ENCODE results near the gene PRR33. TPM values are rescaled to one million over a fixed set of nuclear protein-coding genes. Genes with fewer than 3 reads are reported as not detected.

PRR33 gene
- total and polyA plus RNA-seq, 2 experiments from 2014 or later: 0.29 TPM; not detected in 1

DNA sequence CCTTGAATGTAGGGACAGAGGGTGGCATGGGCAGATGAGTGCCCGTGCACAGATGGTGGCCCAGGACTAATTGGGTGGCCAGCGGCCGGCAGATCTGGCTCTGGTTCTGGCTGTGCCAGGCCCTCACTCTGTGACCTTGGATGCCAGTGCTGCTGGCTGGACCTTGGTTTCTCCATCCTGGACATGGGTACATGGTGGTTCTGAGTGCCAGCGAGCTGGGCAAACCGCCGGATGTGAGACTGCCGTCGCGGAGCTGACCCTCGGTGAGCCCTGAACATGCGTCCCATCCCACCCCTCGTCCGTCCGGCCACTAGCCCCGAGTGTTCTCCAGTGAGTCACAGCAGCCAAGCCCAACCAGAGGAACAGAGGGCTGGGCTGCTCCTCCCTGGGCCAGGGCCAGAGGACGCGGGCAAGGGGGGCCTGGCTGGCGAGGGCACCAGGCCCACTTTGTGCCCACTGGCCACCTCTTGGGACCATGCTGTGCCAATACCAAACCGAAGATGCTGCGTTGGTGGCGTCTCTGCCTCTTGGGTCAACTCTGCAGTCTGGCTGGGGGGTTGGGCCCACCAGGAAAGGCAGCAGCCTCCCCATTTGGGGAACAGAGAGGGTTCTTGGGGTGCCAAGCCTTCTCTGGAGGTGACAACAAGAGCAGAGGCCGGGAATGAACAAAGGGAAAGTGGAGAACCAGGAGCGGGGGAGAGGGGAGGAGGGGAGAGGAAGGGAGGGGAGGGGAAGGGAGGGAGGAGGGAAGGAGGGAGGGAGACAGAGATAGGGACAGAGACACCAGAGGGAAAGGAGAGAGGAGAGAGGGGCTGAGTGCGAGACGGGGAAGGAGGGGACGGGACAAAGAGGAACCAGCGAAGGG lies 28.1 kb downstream of the PRR33 start:
- TF ChIP-seq EZH2 (IDR thresholded peaks at IDR 0.05; ENCODE audit: borderline replicate concordance): no peak
- TF ChIP-seq EZH2phosphoT487 (IDR thresholded peaks at IDR 0.05; ENCODE audit: low read depth, severe bottlenecking, unreplicated experiment): no peak
- TF ChIP-seq, protein P1, sequence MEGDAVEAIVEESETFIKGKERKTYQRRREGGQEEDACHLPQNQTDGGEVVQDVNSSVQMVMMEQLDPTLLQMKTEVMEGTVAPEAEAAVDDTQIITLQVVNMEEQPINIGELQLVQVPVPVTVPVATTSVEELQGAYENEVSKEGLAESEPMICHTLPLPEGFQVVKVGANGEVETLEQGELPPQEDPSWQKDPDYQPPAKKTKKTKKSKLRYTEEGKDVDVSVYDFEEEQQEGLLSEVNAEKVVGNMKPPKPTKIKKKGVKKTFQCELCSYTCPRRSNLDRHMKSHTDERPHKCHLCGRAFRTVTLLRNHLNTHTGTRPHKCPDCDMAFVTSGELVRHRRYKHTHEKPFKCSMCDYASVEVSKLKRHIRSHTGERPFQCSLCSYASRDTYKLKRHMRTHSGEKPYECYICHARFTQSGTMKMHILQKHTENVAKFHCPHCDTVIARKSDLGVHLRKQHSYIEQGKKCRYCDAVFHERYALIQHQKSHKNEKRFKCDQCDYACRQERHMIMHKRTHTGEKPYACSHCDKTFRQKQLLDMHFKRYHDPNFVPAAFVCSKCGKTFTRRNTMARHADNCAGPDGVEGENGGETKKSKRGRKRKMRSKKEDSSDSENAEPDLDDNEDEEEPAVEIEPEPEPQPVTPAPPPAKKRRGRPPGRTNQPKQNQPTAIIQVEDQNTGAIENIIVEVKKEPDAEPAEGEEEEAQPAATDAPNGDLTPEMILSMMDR (IDR thresholded peaks at IDR 0.05; ENCODE audit: poor library complexity): no peak
- Histone ChIP-seq H4K20me1 (ENCODE audit: insufficient read depth, poor library complexity, severe bottlenecking) (no peaks in the 10 kb centered on the region), H3K4me1 (ENCODE audit: insufficient read depth) (peaks cover 18% of the 10 kb centered on the region), H3K27ac (peak overlapping the region; percentile 77), H3K9me3 (ENCODE audit: low read depth) (no peaks in the 10 kb centered on the region), H3K4me2 (peak overlapping the region; percentile 58), H3K9me2 (replicated peaks; ENCODE audit: insufficient read depth) (no peaks in the 10 kb centered on the region), H3K27me3 (no peaks in the 10 kb centered on the region), H2AFZ (no peak overlapping the region), H3K4me3 (no peak overlapping the region), H3K79me2 (no peaks in the 10 kb centered on the region), H3K36me3 (replicated peaks; ENCODE audit: insufficient read depth, low read depth) (no peaks in the 10 kb centered on the region)
- WGBS (ENCODE audit: low lambda C conversion rate, missing lambda C conversion rate): 52% methylated on average over 23 of the region's 27 CpGs
- peak; percentile 64 for DNase-seq (ENCODE audit: low spot score)

DNA sequence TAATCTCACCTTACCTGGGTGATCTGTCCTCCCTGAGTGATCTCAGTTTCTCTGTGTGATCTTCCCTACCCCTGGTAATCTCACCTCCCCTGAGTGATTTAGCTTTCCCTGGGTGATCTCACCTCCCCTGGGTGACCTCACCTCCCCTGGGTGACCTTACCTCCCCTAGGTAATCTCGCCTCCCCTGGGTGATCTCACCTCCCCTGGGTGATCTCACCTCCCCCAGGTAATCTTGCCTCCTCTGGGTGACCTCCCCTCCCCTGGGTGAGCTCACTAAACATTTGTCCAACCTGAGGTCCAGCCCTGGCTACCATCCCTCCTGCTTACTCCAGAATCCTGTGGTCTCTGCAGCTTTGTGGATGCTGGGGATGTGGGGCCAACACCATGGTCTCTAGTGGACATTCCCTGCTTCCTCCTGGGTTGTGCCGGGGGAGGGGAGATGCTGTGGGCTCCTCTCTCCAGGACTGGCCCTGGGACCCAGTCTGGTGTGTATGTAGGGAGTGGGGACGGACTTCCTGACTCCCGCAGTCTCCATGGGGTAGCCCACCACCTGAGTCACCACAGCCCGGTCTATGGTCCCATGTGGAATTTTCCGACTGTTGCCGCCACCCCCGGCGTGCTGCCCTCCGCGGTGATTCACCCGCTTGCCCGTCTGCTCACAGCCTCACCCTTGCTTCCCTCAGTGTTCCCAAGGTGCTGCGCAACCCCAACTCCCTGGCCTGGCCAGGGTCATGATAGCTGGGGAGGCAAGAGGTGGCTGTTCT lies 28.9 kb downstream of the PRR33 start:
- no peaks in the 10 kb centered on the region for H3K9me3 ChIP-seq (ENCODE audit: low read depth)
- no peaks in the 10 kb centered on the region for H3K36me3 ChIP-seq (replicated peaks; ENCODE audit: insufficient read depth, low read depth)
- H3K27me3 ChIP-seq: no peaks in the 10 kb centered on the region
- no peak overlapping the region for H2AFZ ChIP-seq
- H3K4me2 ChIP-seq: no peak overlapping the region
- H3K4me1 ChIP-seq (ENCODE audit: insufficient read depth): peaks cover 18% of the 10 kb centered on the region
- no peaks in the 10 kb centered on the region for H3K79me2 ChIP-seq
- WGBS (ENCODE audit: low lambda C conversion rate, missing lambda C conversion rate): 91% methylated on average over 14 of the region's 14 CpGs
- no peak overlapping the region for H3K4me3 ChIP-seq
- DNase-seq (ENCODE audit: low spot score): no peak
- H3K9me2 ChIP-seq (replicated peaks; ENCODE audit: insufficient read depth): no peaks in the 10 kb centered on the region
- TF ChIP-seq, protein P1 (IDR thresholded peaks at IDR 0.05; ENCODE audit: poor library complexity): no peak
- TF ChIP-seq EZH2 (IDR thresholded peaks at IDR 0.05; ENCODE audit: borderline replicate concordance) (no peak), EZH2phosphoT487 (IDR thresholded peaks at IDR 0.05; ENCODE audit: low read depth, severe bottlenecking, unreplicated experiment) (no peak)
- H4K20me1 ChIP-seq (ENCODE audit: insufficient read depth, poor library complexity, severe bottlenecking): no peaks in the 10 kb centered on the region
- H3K27ac ChIP-seq: no peak overlapping the region

DNA sequence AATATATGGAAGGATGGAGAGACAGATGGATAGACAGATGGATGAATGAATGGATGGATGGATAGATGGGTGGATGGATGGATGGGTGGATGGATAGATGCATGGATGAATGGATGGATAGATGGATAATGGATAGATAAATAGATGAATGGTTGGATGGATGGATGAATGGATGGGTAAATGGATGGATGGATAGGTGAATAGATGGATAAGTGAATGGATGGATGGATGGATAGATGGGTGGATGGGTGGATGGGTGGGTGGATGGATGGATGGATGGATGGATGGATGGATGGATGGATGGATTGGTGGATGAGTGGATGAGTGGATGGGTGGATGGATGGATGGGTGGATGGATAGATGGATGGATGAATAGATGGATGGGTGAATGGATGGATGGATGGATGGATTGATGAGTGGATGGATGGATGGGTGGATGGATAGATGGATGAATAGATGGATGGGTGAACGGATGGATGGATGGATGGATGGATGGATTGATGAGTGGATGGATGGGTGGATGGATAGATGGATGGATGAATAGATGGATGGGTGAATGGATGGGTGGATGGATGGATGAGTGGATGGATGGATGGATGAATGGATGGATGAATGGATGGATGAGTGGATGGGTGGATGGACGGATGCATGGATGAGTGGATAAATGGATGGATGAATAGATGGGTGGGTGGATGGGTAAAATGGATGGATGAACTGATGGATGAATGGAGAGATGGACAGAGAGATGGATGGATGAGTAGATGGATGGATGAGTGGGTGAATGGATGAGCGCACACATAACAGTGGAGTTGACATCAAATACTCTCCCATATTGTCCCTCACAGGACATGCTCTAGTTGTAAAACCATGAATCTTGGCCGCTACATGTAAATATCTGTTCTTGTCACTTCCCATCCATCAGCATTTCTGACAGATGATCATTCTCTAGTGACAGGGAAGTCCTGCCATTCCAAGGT lies 30.0 kb downstream of the PRR33 start:
- TF ChIP-seq EZH2 (IDR thresholded peaks at IDR 0.05; ENCODE audit: borderline replicate concordance): no peak
- TF ChIP-seq, protein P1 (IDR thresholded peaks at IDR 0.05; ENCODE audit: poor library complexity): no peak
- no peak for TF ChIP-seq EZH2phosphoT487 (IDR thresholded peaks at IDR 0.05; ENCODE audit: low read depth, severe bottlenecking, unreplicated experiment)
- no peak overlapping the region for H3K27ac ChIP-seq
- H3K27me3 ChIP-seq: no peaks in the 10 kb centered on the region
- 91% methylated on average over 4 of the region's 4 CpGs for WGBS (ENCODE audit: low lambda C conversion rate, missing lambda C conversion rate)
- no peak overlapping the region for H2AFZ ChIP-seq
- no peak overlapping the region for H3K4me2 ChIP-seq
- no peak overlapping the region for H3K4me3 ChIP-seq
- H4K20me1 ChIP-seq (ENCODE audit: insufficient read depth, poor library complexity, severe bottlenecking): no peaks in the 10 kb centered on the region
- H3K79me2 ChIP-seq: no peaks in the 10 kb centered on the region
- H3K9me2 ChIP-seq (replicated peaks; ENCODE audit: insufficient read depth): no peaks in the 10 kb centered on the region
- peaks cover 18% of the 10 kb centered on the region for H3K4me1 ChIP-seq (ENCODE audit: insufficient read depth)
- no peaks in the 10 kb centered on the region for H3K36me3 ChIP-seq (replicated peaks; ENCODE audit: insufficient read depth, low read depth)
- DNase-seq (ENCODE audit: low spot score): no peak
- no peaks in the 10 kb centered on the region for H3K9me3 ChIP-seq (ENCODE audit: low read depth)

Measured in hepatocyte (in vitro differentiated cells).